B cell (primary cell): ENCODE results near the gene OPN5. TPM values are rescaled to one million over a fixed set of nuclear protein-coding genes. Genes with fewer than 3 reads are reported as not detected.

Source experiments
- ATAC-seq: fragments of 200-7000 bp; cut with Tn5 transposase; one replicate; pipeline ENCODE4 v1.10.0; 2021; ENCODE audit warnings: low read depth, mild to moderate bottlenecking, moderate number of reproducible peaks, moderate library complexity
- CTCF ChIA-PET: fragments of 350-600 bp; sonication (Branson Sonifier 250); formaldehyde crosslinking; loops from one replicate; lab custom pipeline; 2021; ENCODE audit warnings: antibody characterized with exemption, inconsistent platforms; lab: Charles Lee
- POLR2A ChIA-PET: fragments of 350-600 bp; sonication (Branson Sonifier 250); formaldehyde crosslinking; loops from one replicate; lab custom pipeline; 2021; ENCODE audit warnings: antibody characterized with exemption; lab: Charles Lee
- DNase-seq: peaks from one replicate; pipeline ENCODE4 v3.0.0; 2013
- H2AFZ ChIP-seq: 2 replicates; pipeline ENCODE4 v1.6.1; 2012; ENCODE audit warnings: mild to moderate bottlenecking, low read depth, low read length; ENCODE audit not compliant: insufficient read depth, poor library complexity, severe bottlenecking
- H3K27ac ChIP-seq, 2 donors: 1 replicate in 1 of 2; 2 replicates in 1 of 2; pipeline ENCODE4 v1.5.1; 2012 to 2013; ENCODE audit warnings: low read length in 2 of 2, mild to moderate bottlenecking in 2 of 2, moderate library complexity in 1 of 2
- H3K27me3 ChIP-seq, 4 experiments: fragments of 200-600 bp in 1 of 4; sonication (generic) in 1 of 4; replicated peaks in 1 of 4; 1 replicate in 2 of 4; 2 replicates in 2 of 4; pipeline versions ENCODE4 v1.6.1 to v1.7.0; 2013 to 2016; ENCODE audit warnings: low read length in 3 of 4, mild to moderate bottlenecking in 2 of 4, mixed read lengths in 1 of 4, moderate library complexity in 1 of 4; ENCODE audit not compliant: insufficient read depth in 4 of 4, control insufficient read depth in 3 of 4; ENCODE audit errors: control extremely low read depth in 1 of 4
- H3K36me3 ChIP-seq, 2 experiments: replicated peaks in 1 of 2; 1 replicate in 1 of 2; 2 replicates in 1 of 2; pipeline versions ENCODE4 v1.6.1 to v1.7.1; 2013; ENCODE audit warnings: low read length in 1 of 2; ENCODE audit not compliant: insufficient read depth in 2 of 2, control insufficient read depth in 1 of 2; ENCODE audit errors: control extremely low read depth in 1 of 2, extremely low read depth in 1 of 2
- H3K4me1 ChIP-seq, 2 donors: fragments of 200-600 bp in 1 of 2; sonication (generic) in 1 of 2; 1 replicate in 1 of 2; 2 replicates in 1 of 2; pipeline versions ENCODE4 v1.5.1 to v1.6.1; 2013 to 2017; ENCODE audit warnings: low read length in 2 of 2; ENCODE audit not compliant: control insufficient read depth in 2 of 2, insufficient read depth in 2 of 2
- H3K4me2 ChIP-seq: replicated peaks from 2 replicates; pipeline ENCODE3; 2012; ENCODE audit warnings: mild to moderate bottlenecking, low read depth, low read length; ENCODE audit not compliant: poor library complexity, severe bottlenecking
- H3K4me3 ChIP-seq, 5 experiments: fragments of 200-600 bp in 1 of 5; sonication (generic) in 1 of 5; 1 replicate in 3 of 5; 2 replicates in 2 of 5; pipeline versions ENCODE4 v1.5.1 to v1.7.0; 2011 to 2016; ENCODE audit warnings: low read length in 4 of 5, mild to moderate bottlenecking in 4 of 5, low read depth in 2 of 5, control low read depth in 1 of 5, moderate library complexity in 1 of 5; ENCODE audit not compliant: insufficient read depth in 1 of 5; ENCODE audit errors: control extremely low read depth in 1 of 5, extremely low read depth in 1 of 5
- H3K79me2 ChIP-seq: fragments of 200-600 bp; sonication (generic); one replicate; pipeline ENCODE4 v1.6.0; 2016; ENCODE audit warnings: low read length; ENCODE audit not compliant: control insufficient read depth, insufficient read depth
- H3K9ac ChIP-seq: fragments of 200-600 bp; sonication (generic); 2 replicates; pipeline ENCODE4 v1.6.1; 2017; ENCODE audit warnings: mild to moderate bottlenecking, low read length, moderate library complexity
- H3K9me3 ChIP-seq, 3 donors: one replicate each; pipeline versions ENCODE4 v1.6.1 to v1.7.1; 2013; ENCODE audit warnings: low read length in 2 of 3; ENCODE audit not compliant: control insufficient read depth in 2 of 3, insufficient read depth in 1 of 3; ENCODE audit errors: control extremely low read depth in 1 of 3
- H4K20me1 ChIP-seq: 2 replicates; pipeline ENCODE4 v1.6.0; 2012; ENCODE audit warnings: mild to moderate bottlenecking, low read length; ENCODE audit not compliant: insufficient read depth, control insufficient read depth, poor library complexity, severe bottlenecking
- H3K27ac Mint-ChIP-seq: one replicate; pipeline ENCODE4 v1.8.0; 2021; ENCODE audit warnings: mixed read lengths
- H3K27me3 Mint-ChIP-seq: one replicate; pipeline ENCODE4 v1.8.0; 2021; ENCODE audit warnings: mixed read lengths
- H3K4me1 Mint-ChIP-seq: one replicate; pipeline ENCODE4 v1.8.0; 2021; ENCODE audit warnings: mixed read lengths
- H3K4me3 Mint-ChIP-seq: one replicate; pipeline ENCODE4 v1.8.0; 2021; ENCODE audit warnings: mixed read lengths
- H3K9me3 Mint-ChIP-seq: one replicate; pipeline ENCODE4 v1.8.0; 2022; ENCODE audit warnings: mixed read lengths; ENCODE audit not compliant: insufficient read depth
- CTCF ChIP-seq: fragments of 200-600 bp; IDR thresholded peaks from one replicate; pipeline ENCODE4 v1.8.0; 2022; ENCODE audit warnings: antibody characterized with exemption, mild to moderate bottlenecking
- EZH2 ChIP-seq: IDR thresholded peaks from 2 replicates; pipeline ENCODE4 v1.6.1; 2012; ENCODE audit warnings: borderline replicate concordance, low read depth, mild to moderate bottlenecking, moderate library complexity, low read length; ENCODE audit not compliant: insufficient read depth, poor library complexity, severe bottlenecking
- WGBS: methylation state at CpG from one replicate; pipeline ENCODE4 v1.1.5; 2013; ENCODE audit warnings: missing lambda C conversion rate; ENCODE audit not compliant: insufficient coverage; 5-methylcytosine and 5-hydroxymethylcytosine counted together
- intact Hi-C: fragments of 100-400 bp; cut with micrococcal nuclease; formaldehyde crosslinking; loops from one replicate; pipeline ENCODE4 v1.10.0; 2022
- polyA plus RNA-seq: library from polyadenylated mRNA; depleted of rRNA; stranded (reverse); fragments of >200 nt; gene quantifications from 2 replicates; pipeline ENCODE4 v1.2.3, GENCODE V29; 2012
- total RNA-seq, 2 donors: library from RNA; stranded (reverse); fragments of 120-200 nt in 1 of 2; gene quantifications; 1 replicate in 1 of 2; 2 replicates in 1 of 2; pipeline versions ENCODE4 v1.2.3 to v1.2.4, GENCODE V29; 2013 to 2022

The OPN5 gene
- total and polyA plus RNA-seq, 2 donors (not counting 1 experiment from before 2014, with no cell fraction given): not detected

- Histone ChIP-seq H2AFZ (no peak overlapping the region), H3K4me3 (no peak overlapping the region), H3K9me3 (no peaks in the 10 kb centered on the region), H3K36me3 (no peaks in the 10 kb centered on the region), H3K27me3 (no peaks in the 10 kb centered on the region), H3K4me1 (no peaks in the 10 kb centered on the region), H3K4me2 (no peak overlapping the region), H3K27ac (no peak overlapping the region), H3K9ac (no peak overlapping the region), H3K79me2 (no peaks in the 10 kb centered on the region), H4K20me1 (no peaks in the 10 kb centered on the region)
- ChIA-PET CTCF (no interaction called here), POLR2A (no interaction called here)
- H3K4me3 Mint-ChIP-seq: no peak overlapping the region
- no peaks in the 10 kb centered on the region for H3K27me3 Mint-ChIP-seq
- TF ChIP-seq CTCF (no peak), EZH2 (no peak)
- no peaks in the 10 kb centered on the region for H3K9me3 Mint-ChIP-seq
- DNase-seq: no peak
- H3K4me1 Mint-ChIP-seq: no peaks in the 10 kb centered on the region
- no peak overlapping the region for H3K27ac Mint-ChIP-seq
- intact Hi-C loops: no loop called here
- no CpG with 5 or more reads among the region's 2 CpGs for WGBS
- ATAC-seq: no peak
These were observed 50.7 kb downstream of the OPN5 start for GRCh38 chr6:47832386-47833100.

- H3K4me3 Mint-ChIP-seq: no peak overlapping the region
- no peaks in the 10 kb centered on the region for H3K27me3 Mint-ChIP-seq
- no peaks in the 10 kb centered on the region for H3K9me3 Mint-ChIP-seq
- no peak overlapping the region for H3K27ac ChIP-seq
- no peaks in the 10 kb centered on the region for H3K36me3 ChIP-seq
- no peak overlapping the region for H3K27ac Mint-ChIP-seq
- ATAC-seq: no peak
- no peak overlapping the region for H3K9ac ChIP-seq
- no peaks in the 10 kb centered on the region for H3K4me1 Mint-ChIP-seq
- TF ChIP-seq EZH2 (no peak), CTCF (no peak)
- no peak overlapping the region for H2AFZ ChIP-seq
- H4K20me1 ChIP-seq: no peaks in the 10 kb centered on the region
- H3K4me2 ChIP-seq: no peak overlapping the region
- ChIA-PET CTCF (no interaction called here), POLR2A (no interaction called here)
- intact Hi-C loops: no loop called here
- no peaks in the 10 kb centered on the region for H3K79me2 ChIP-seq
- no peaks in the 10 kb centered on the region for H3K27me3 ChIP-seq
- H3K4me1 ChIP-seq: no peaks in the 10 kb centered on the region
- DNase-seq: no peak
- H3K9me3 ChIP-seq: no peaks in the 10 kb centered on the region
- no peak overlapping the region for H3K4me3 ChIP-seq
These were observed 52.4 kb downstream of the OPN5 start for GRCh38 chr6:47834196-47834595.
